Rectal smooth muscle tissue (tissue), 1 donor: ENCODE data around the gene STX4.

Experiments
- H3K27ac ChIP-seq: one replicate; pipeline ENCODE4 v1.7.0; 2013; ENCODE audit warnings: low read depth, low read length, inconsistent platforms
- H3K27me3 ChIP-seq: one replicate; pipeline ENCODE4 v1.7.0; 2013; ENCODE audit warnings: low read length; ENCODE audit not compliant: control insufficient read depth, insufficient read depth
- H3K36me3 ChIP-seq: one replicate; pipeline ENCODE4 v1.7.0; 2013; ENCODE audit warnings: low read length; ENCODE audit not compliant: control insufficient read depth, insufficient read depth
- H3K4me1 ChIP-seq: one replicate; pipeline ENCODE4 v1.7.0; 2013; ENCODE audit warnings: low read length; ENCODE audit not compliant: control insufficient read depth, insufficient read depth
- H3K4me3 ChIP-seq: one replicate; pipeline ENCODE4 v1.7.0; 2013; ENCODE audit warnings: low read length
- H3K9ac ChIP-seq: one replicate; pipeline ENCODE4 v1.7.0; 2013; ENCODE audit warnings: low read length

The STX4 gene

GRCh38 chr16:31080035-31080629 lies 46.8 kb downstream of the STX4 start:
- H3K27me3 ChIP-seq = no peaks in the 10 kb centered on the region
- no peak overlapping the region for H3K27ac ChIP-seq
- H3K36me3 ChIP-seq = peaks cover 45% of the 10 kb centered on the region
- H3K9ac ChIP-seq = no peak overlapping the region
- no peaks in the 10 kb centered on the region for H3K4me1 ChIP-seq
- H3K4me3 ChIP-seq = no peak overlapping the region

- no peak overlapping the region for H3K9ac ChIP-seq
- H3K36me3 ChIP-seq = peaks cover 45% of the 10 kb centered on the region
- no peak overlapping the region for H3K4me3 ChIP-seq
- no peak overlapping the region for H3K27ac ChIP-seq
- no peaks in the 10 kb centered on the region for H3K27me3 ChIP-seq
- no peaks in the 10 kb centered on the region for H3K4me1 ChIP-seq
Observed at GRCh38 chr16:31080756-31081419, 47.5 kb downstream of the STX4 start.

- Histone ChIP-seq H3K27me3 (no peaks in the 10 kb centered on the region), H3K27ac (no peak overlapping the region), H3K4me1 (no peaks in the 10 kb centered on the region), H3K4me3 (no peak overlapping the region), H3K36me3 (peaks cover 45% of the 10 kb centered on the region), H3K9ac (no peak overlapping the region)
Observed at GRCh38 chr16:31081428-31082351, 48.3 kb downstream of the STX4 start.

DNA sequence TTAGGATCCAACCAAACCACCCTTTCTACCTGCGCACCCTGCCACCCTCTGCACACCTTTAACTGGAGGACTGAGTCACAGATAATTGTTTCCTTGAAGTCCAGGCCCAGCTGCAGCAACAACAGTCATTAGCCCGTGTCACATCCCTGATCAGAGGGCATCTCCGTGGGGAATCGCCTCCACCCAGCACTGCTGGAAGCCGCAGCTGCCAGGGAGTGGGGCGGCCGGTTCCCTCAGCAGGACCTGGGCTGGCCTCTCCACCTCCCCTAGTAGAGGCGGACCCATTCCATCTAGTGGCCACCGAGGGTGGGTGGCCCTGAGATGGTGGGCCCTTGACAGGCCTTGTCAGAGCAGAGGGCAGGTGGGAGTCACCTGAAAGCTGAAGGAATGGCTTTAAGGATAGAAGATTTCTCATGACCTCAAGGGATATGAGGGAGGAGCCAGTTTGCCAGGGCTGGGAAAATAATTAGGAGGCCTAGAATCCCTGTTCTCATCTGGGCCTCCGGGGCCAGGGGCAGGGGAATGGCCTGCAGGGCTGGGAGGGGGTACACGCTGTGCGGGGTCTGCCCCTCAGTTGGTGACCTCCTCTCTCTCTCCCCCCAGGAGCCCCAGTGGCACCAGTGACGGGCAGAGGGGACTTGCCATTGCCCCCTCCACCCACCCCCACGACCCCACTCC lies 49.1 kb downstream of the STX4 start:
- H3K4me1 ChIP-seq = no peaks in the 10 kb centered on the region
- H3K9ac ChIP-seq = no peak overlapping the region
- H3K36me3 ChIP-seq = peaks cover 43% of the 10 kb centered on the region
- no peaks in the 10 kb centered on the region for H3K27me3 ChIP-seq
- H3K27ac ChIP-seq = no peak overlapping the region
- no peak overlapping the region for H3K4me3 ChIP-seq

GRCh38 chr16:31083081-31083480 lies 49.7 kb downstream of the STX4 start:
- H3K9ac ChIP-seq = no peak overlapping the region
- H3K36me3 ChIP-seq = peaks cover 37% of the 10 kb centered on the region
- H3K27me3 ChIP-seq = no peaks in the 10 kb centered on the region
- H3K4me3 ChIP-seq = no peak overlapping the region
- no peak overlapping the region for H3K27ac ChIP-seq
- no peaks in the 10 kb centered on the region for H3K4me1 ChIP-seq

GRCh38 chr16:31083556-31083955 lies 50.2 kb downstream of the STX4 start:
- H3K9ac ChIP-seq = no peak overlapping the region
- H3K4me3 ChIP-seq = no peak overlapping the region
- no peaks in the 10 kb centered on the region for H3K4me1 ChIP-seq
- no peaks in the 10 kb centered on the region for H3K27me3 ChIP-seq
- no peak overlapping the region for H3K27ac ChIP-seq
- H3K36me3 ChIP-seq = peaks cover 33% of the 10 kb centered on the region

DNA sequence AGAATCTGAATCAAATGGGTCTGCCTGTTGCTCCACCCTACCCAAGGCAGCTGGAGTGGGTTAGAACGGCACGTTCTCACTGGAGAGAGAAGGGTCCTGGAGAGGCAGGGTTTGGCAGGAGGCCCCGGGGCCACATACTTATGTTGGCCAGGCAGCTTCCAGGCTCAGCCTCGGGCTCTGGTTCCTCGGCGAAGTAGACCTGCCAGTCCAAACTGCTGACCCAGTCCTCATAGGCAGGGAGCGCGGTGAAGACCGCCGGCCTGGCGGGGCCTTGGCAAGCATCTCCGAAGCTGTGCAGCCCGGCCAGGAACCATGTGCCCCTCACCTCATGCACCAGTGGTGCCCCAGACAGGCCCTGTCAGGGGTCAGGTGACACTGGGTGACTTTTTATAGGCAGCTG lies 50.6 kb downstream of the STX4 start:
- Histone ChIP-seq H3K4me3 (no peak overlapping the region), H3K9ac (no peak overlapping the region), H3K27ac (no peak overlapping the region), H3K36me3 (peaks cover 28% of the 10 kb centered on the region), H3K27me3 (no peaks in the 10 kb centered on the region), H3K4me1 (no peaks in the 10 kb centered on the region)

DNA sequence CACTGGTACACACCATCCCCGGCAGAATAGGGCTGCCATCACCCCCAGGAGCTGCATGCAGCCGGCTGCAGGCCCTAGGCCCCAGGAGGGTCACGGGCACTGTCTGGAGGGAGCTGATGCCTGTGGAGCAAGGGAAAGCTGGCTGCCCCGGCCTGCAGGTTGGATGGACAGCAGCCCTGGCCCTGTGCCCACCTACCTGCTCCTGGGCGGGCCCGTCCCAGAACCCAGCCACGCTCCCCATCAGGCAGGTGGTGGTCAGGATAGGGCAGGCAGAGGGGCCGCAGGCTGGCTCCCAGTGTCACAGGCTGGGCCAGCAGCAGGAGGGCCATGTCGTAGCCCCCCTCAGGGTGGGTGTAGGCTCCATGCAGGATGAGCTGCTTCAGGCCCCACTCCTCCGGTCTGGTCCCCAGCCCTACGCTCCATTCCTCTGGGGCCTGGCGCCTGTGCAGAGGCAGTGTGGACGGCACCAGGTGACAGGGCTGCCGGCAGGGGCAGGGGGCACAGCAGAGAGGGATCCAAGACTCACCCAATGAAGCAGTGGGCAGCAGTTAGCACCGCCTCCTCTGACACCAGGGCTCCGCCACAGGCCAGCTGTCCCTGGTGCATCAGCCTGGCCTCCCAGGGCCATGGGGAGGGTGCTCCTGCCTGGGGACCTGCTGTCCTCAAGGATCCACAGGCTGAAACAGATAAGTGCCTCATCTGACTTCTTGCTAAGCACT lies 51.4 kb downstream of the STX4 start:
- Histone ChIP-seq H3K36me3 (peaks cover 21% of the 10 kb centered on the region), H3K9ac (no peak overlapping the region), H3K4me1 (no peaks in the 10 kb centered on the region), H3K27me3 (no peaks in the 10 kb centered on the region), H3K27ac (no peak overlapping the region), H3K4me3 (no peak overlapping the region)

DNA sequence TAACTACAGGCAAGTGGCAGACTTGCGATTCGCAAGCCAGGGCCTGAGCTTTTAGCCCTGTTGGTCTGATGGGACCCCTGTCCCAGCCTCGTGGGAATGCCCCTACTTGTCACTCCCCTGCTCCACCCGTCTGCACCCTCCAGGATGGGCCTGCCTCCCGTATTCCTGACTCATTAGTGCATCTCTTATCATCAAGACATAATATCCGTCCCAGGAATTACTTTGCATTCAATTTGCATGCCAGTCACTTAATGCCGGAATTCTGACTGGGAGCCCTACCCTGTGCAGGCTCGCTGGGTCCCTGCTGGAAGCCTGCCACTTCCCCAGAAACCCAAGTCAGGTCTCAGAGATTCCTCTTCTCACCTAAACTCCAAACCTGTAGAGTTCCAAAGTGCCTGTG lies 52.1 kb downstream of the STX4 start:
- no peaks in the 10 kb centered on the region for H3K4me1 ChIP-seq
- no peak overlapping the region for H3K27ac ChIP-seq
- H3K9ac ChIP-seq = no peak overlapping the region
- peaks cover 16% of the 10 kb centered on the region for H3K36me3 ChIP-seq
- H3K4me3 ChIP-seq = no peak overlapping the region
- H3K27me3 ChIP-seq = no peaks in the 10 kb centered on the region

- no peak overlapping the region for H3K9ac ChIP-seq
- no peaks in the 10 kb centered on the region for H3K4me1 ChIP-seq
- peaks cover 15% of the 10 kb centered on the region for H3K36me3 ChIP-seq
- H3K27me3 ChIP-seq = no peaks in the 10 kb centered on the region
- H3K4me3 ChIP-seq = no peak overlapping the region
- H3K27ac ChIP-seq = no peak overlapping the region
Observed at GRCh38 chr16:31085873-31086628, 52.7 kb downstream of the STX4 start.

DNA sequence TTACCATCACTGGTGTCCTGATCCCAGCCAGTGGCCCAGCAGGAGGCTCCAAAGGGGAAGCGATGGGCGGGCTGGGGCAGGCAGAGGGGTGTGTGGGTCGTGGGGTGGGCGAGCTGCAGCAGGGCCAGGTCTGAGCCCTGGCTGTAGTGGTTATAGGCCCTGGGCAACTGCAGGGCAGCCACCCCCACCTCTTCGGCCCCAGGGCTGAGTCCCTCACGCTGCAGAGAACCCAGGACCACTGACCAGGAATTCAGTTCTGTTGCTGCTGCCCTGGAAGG lies 53.2 kb downstream of the STX4 start:
- no peak overlapping the region for H3K9ac ChIP-seq
- H3K27ac ChIP-seq = no peak overlapping the region
- no peaks in the 10 kb centered on the region for H3K27me3 ChIP-seq
- no peak overlapping the region for H3K4me3 ChIP-seq
- no peaks in the 10 kb centered on the region for H3K4me1 ChIP-seq
- peaks cover 14% of the 10 kb centered on the region for H3K36me3 ChIP-seq
